GM12891 (cell line): ENCODE measurements around the gene NAA16.

ENCODE experiments used
- POLR2A ChIP-seq: IDR thresholded peaks from 2 replicates; pipeline ENCODE4 v1.6.1; 2011; ENCODE audit warnings: low read depth, low read length, control low read depth
- SPI1 ChIP-seq: IDR thresholded peaks from 2 replicates; pipeline ENCODE4 v1.6.1; 2011; ENCODE audit warnings: low read depth, low read length, control low read depth
- TAF1 ChIP-seq: IDR thresholded peaks from 2 replicates; pipeline ENCODE4 v1.6.1; 2011; ENCODE audit warnings: low read depth, low read length, control low read depth

- TF ChIP-seq SPI1 (no peak), POLR2A (no peak), TAF1 (no peak)
Measured at GRCh38 chr13:41282129-41282571, 28.9 kb upstream of the NAA16 start.
